Body of pancreas (tissue), 4 donors: ENCODE measurements around the gene ZNF644.

ENCODE experiments used
- CTCF ChIP-seq, 7 experiments: fragments of 450-650 bp in 4 of 7; fragments of 200-600 bp in 3 of 7; sonication (generic) in 3 of 7; IDR thresholded peaks; one replicate each; pipeline ENCODE4 v1.5.1; 2016 to 2019; ENCODE audit warnings: antibody characterized with exemption in 7 of 7
- POLR2A ChIP-seq, 3 donors: fragments of 450-650 bp; IDR thresholded peaks; one replicate each; pipeline ENCODE4 v1.6.1; 2016; ENCODE audit warnings: antibody characterized with exemption in 3 of 3, mild to moderate bottlenecking in 2 of 3

- no peak for TF ChIP-seq CTCF (IDR thresholded peaks at IDR 0.05)
- no peak for TF ChIP-seq POLR2A (IDR thresholded peaks at IDR 0.05)
Observed at GRCh38 chr1:91007092-91007491, 14.7 kb downstream of the ZNF644 start.
